GM19438 (cell line): Measurements from ENCODE around the gene SND1.
"Not testable (repeated sequence)": the region's sequence is repeated elsewhere in the genome, so short reads cannot be mapped to it uniquely, and the experiment has no call there.

Experiments used
- ATAC-seq: cut with Tn5 transposase; IDR thresholded peaks from one replicate; pipeline ENCODE4 v1.9.1; 2021; ENCODE audit warnings: low read depth; ENCODE audit not compliant: unreplicated experiment

The SND1 gene

GRCh38 chr7:127821146-127821545, 169.2 kb downstream of the SND1 start:
- no peak for ATAC-seq

GRCh38 chr7:127822822-127823508, 171.0 kb downstream of the SND1 start:
- no peak for ATAC-seq

- no peak for ATAC-seq
Observed at GRCh38 chr7:127824682-127825081, 172.7 kb downstream of the SND1 start.

GRCh38 chr7:127828843-127829500, 177.0 kb downstream of the SND1 start:
- peak; percentile 64 for ATAC-seq

- ATAC-seq, result no peak
Observed at GRCh38 chr7:127831318-127832219, 179.6 kb downstream of the SND1 start.

- ATAC-seq, result no peak
Observed at GRCh38 chr7:127832592-127832991, 180.6 kb downstream of the SND1 start.

GRCh38 chr7:127833641-127834040, 181.6 kb downstream of the SND1 start:
- no peak for ATAC-seq

- ATAC-seq, result no peak
Observed at GRCh38 chr7:127835679-127836078, 183.7 kb downstream of the SND1 start.

GRCh38 chr7:127837816-127838410, 185.9 kb downstream of the SND1 start:
- ATAC-seq, result not testable (repeated sequence)

GRCh38 chr7:127838816-127839415, 186.9 kb downstream of the SND1 start:
- no peak for ATAC-seq

GRCh38 chr7:127840226-127840951, 188.4 kb downstream of the SND1 start:
- ATAC-seq, result no peak

- ATAC-seq, result no peak
Observed at GRCh38 chr7:127844165-127844564, 192.2 kb downstream of the SND1 start.

- ATAC-seq, result no peak
Observed at GRCh38 chr7:127844707-127845331, 192.8 kb downstream of the SND1 start.

GRCh38 chr7:127845522-127846214, 193.7 kb downstream of the SND1 start:
- no peak for ATAC-seq

- ATAC-seq, result no peak
Observed at GRCh38 chr7:127847641-127848040, 195.6 kb downstream of the SND1 start.

- ATAC-seq, result no peak
Observed at GRCh38 chr7:127848241-127848640, 196.2 kb downstream of the SND1 start.

- ATAC-seq, result no peak
Observed at GRCh38 chr7:127850195-127850594, 198.2 kb downstream of the SND1 start.

GRCh38 chr7:127854383-127854782, 202.4 kb downstream of the SND1 start:
- ATAC-seq, result no peak

GRCh38 chr7:127857464-127857841, 205.5 kb downstream of the SND1 start:
- ATAC-seq, result no peak
